HG02973 (cell line): ENCODE results near the gene KIF2A.

ENCODE experiments used
- ATAC-seq: cut with Tn5 transposase; IDR thresholded peaks from one replicate; pipeline ENCODE4 v1.9.1; 2021; ENCODE audit warnings: moderate library complexity; ENCODE audit not compliant: unreplicated experiment

Gene KIF2A

GRCh38 chr5:62327138-62328053 lies 21.4 kb downstream of the KIF2A start:
- no peak for ATAC-seq

GRCh38 chr5:62328772-62329491 lies 22.9 kb downstream of the KIF2A start:
- no peak for ATAC-seq

- no peak for ATAC-seq
Measured at GRCh38 chr5:62330302-62330701, 24.3 kb downstream of the KIF2A start.

- no peak for ATAC-seq
Measured at GRCh38 chr5:62331921-62332320, 25.9 kb downstream of the KIF2A start.

DNA sequence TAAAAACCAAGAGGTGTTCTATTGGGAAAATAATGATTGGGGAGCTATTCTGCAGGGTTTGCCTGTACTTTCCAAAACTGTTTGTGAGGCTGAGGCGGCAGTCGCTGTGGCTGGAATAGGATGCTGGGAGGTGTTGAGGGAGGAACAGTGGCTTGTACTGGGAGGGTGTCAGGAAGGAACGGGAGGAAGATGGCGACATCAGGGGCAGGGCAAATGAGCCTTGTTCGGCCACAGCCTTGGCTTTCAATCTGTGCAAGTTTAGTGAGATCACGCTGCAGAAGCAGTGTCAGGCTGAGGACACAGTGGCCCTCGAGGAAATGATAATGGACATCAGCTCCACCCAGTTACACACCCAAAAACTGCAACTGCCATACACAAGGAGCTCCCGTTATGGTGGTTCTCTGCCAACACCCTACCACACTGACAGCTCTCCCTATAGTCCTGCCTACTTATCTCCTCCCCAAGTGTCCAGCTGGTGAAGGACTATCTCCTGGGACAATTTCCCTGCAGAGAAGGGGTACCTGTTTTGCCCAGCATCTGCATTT lies 27.3 kb downstream of the KIF2A start:
- no peak for ATAC-seq

DNA sequence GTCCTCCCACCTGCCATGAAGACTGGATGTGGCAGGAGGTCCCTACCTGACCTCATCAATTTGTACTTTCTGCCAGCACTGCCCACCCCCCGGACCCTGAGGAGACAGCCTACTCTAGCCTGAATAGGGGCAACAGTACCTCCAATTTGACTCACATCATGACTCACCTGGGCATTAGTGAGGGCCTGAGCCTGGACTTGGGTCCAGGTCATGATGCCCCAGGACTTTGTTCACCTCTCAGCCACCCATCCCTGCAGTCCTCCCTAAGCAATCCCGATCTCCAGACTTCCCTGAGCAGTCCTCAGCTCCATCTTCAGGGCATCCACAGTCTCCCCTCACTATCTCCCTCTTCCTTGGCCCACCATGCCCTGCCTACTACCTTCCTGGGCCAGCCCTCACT lies 28.1 kb downstream of the KIF2A start:
- ATAC-seq, result no peak

DNA sequence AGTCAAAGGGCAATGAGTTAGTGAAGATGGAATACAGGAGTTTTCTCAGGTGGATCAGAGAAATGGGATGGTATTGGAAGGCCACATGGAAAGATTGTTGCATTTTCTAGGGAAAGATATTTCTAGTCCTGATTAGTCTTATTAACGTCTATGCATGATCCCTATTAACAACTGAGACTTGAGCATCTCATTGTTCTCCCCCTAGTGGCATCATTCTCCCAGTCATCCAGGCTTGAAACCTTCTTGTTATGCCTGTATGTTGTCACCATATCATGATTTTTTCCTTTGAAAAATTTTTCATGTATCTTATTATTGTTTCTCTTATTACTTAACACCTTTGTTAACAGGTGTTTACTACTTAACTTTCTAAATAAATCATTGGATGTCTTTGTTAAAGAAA lies 34.4 kb downstream of the KIF2A start:
- ATAC-seq, result no peak

- ATAC-seq, result no peak
Measured at GRCh38 chr5:62340979-62341378, 35.0 kb downstream of the KIF2A start.

GRCh38 chr5:62341783-62342475 lies 35.9 kb downstream of the KIF2A start:
- peak; percentile 55 for ATAC-seq

DNA sequence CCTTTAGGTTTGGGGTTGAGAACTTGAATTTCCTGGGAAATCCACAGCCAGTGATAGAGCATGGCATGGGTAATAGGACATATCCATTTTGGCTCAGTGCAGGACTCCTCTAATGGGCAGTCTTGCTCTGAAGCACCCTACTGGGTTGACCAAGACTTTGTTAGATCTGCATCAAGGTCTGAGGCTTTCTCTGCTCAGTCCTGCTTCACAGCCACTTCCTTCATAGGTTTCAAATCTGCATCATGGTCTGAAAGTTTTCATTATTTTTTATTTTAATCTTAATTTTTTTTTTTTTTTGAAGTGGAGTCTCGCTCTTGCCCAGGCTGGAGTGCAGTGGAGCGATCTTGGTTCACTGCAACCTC lies 36.5 kb downstream of the KIF2A start:
- ATAC-seq, result peak; percentile 39

DNA sequence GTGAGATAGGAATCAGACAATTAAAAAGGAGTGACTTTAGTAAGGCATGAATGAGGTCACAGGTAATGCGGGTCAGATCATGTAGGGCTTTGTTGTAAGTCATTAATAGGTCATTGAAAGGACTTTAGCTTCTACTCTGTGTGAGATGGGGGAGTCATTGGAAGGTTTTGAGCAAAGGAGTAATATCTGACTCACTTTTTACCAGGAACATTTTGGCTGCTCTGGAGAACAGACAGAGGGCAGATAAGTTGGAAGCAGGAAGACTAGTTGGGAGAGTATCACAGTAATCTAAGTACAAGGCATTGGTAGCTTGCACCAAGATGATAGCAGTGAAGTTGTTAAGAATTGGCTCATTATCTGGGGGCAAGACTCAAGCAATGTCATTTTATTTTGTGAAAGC lies 37.4 kb downstream of the KIF2A start:
- ATAC-seq, result no peak

GRCh38 chr5:62346748-62347147 lies 40.7 kb downstream of the KIF2A start:
- no peak for ATAC-seq

DNA sequence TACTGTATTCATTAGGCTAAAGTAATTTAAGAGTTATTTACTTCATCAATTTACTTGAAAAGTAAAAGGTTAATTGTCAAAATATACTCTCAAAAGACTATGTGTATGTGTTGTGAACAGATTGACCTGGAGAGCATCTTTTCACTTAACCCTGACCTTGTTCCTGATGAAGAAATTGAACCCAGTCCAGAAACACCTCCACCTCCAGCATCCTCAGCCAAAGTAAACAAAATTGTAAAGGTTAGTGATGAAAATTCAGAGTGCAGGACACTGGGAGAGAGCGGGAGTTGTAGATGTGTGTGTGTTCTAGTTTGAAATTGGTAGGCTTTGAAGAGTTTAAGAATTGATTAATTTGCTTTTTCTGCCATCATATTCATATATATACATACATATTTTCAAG lies 41.9 kb downstream of the KIF2A start:
- no peak for ATAC-seq

GRCh38 chr5:62348723-62349481 lies 42.9 kb downstream of the KIF2A start:
- ATAC-seq, result no peak

DNA sequence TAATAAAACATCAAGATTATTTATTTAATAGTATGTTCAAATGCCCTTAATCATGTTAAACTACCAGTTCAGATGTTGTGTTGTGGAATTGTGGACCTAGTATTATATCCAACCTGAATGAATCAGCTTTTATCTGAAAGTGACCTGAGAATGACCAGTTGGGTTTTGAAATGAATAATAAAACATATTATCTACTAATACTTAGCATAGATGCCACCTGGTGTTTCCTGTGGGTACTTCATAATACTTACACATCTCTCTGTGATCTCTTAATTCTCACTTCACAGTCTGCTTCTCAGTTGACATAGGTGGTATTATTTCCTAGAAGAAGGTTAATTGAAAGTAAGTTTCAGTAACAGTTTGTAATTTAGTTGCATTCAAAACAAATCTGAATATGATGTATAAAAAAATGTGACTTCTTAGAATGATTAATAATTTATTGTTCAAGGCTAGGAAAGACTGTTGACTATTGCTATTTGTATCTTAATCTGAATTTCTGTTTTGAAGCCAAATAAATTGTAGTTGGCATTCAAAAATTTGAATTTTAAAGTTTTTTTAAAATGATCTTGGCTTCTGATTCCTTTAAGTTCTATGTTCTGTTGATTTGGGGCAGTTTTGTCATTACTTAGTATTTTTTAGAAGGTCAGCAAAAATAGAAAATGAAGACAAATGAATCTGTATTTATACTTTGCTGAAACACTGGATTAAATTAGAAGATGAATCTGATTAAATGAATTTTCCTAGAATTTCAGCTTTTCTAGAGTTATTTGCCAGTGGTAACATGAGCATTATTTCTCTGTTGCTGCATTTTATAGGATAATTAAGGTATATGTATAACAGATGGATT lies 48.2 kb downstream of the KIF2A start:
- ATAC-seq, result peak; percentile 88

GRCh38 chr5:62362701-62363100 lies 56.7 kb downstream of the KIF2A start:
- no peak for ATAC-seq

DNA sequence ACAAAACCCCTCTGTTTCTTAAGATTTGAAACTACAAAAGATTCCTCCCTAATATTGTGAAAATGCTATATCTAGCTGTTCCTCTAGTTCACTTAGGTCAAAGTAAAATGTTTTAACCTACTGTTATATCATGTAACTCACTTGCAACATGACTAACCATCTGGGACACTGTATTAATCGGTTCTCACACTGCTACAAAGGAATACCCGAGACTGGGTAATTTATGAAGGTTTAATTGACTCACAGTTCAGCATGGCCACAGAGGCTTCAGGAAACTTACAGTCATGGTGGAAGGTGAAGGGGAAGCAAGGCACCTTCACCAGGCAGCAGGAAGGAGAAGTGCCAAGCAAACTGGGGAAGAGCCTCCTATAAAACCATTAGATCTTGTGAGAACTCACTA lies 63.0 kb downstream of the KIF2A start:
- ATAC-seq, result no peak

DNA sequence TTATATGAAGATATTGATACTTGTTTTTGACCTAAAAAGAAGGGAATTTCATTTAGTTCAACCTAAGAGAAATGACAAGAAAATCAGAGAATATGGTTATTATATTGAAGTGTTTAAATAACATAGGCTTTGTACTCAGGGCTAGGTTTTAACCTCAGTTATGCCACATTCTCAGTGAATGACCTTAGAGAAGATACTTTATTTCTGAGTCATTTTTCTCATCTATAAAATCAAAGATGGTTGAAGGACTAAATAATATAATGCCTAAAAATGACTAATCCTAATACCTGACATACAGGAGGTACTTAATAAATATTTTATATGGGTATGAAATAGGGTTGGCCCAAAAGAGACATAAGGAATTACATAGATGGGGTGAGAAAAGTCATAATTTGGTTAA lies 65.4 kb downstream of the KIF2A start:
- no peak for ATAC-seq

DNA sequence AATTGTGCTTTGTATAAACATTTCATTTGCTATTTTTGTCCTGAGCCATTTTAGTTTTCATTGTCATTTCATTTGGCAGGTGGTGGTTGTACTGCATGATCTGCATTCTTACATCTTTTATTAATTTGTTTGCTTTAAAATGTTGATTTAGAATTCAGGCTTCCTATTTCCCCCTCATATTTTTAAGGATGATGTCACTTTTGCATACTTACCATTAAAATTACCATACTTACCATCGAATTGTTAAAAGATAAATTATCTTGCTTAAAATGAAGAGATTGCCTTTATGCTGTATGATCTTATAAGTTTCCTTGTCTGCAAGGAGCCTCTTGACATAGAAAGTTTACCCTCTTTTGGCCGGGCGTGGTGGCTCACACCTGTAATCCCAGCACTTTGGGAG lies 66.6 kb downstream of the KIF2A start:
- no peak for ATAC-seq

GRCh38 chr5:62373382-62373781 lies 67.4 kb downstream of the KIF2A start:
- ATAC-seq, result no peak
